Nephron (organoid): ENCODE results near the gene NAV1.
"Not testable (repeated sequence)": the region's sequence is repeated elsewhere in the genome, so short reads cannot be mapped to it uniquely, and the experiment has no call there.

Experiments
- H3K27ac Mint-ChIP-seq, 3 experiments: 2 replicates each; pipeline ENCODE4 v1.8.0; 2020; ENCODE audit warnings: mixed read lengths in 3 of 3, mild to moderate bottlenecking in 2 of 3, moderate library complexity in 1 of 3
- H3K27me3 Mint-ChIP-seq: 2 replicates; pipeline ENCODE4 v1.8.0; 2021; ENCODE audit warnings: low read depth, mild to moderate bottlenecking, moderate library complexity, mixed read lengths
- H3K36me3 Mint-ChIP-seq: 2 replicates; pipeline ENCODE4 v1.8.0; 2020; ENCODE audit warnings: low read depth, mixed read lengths
- H3K4me1 Mint-ChIP-seq: 2 replicates; pipeline ENCODE4 v1.8.0; 2020; ENCODE audit warnings: mixed read lengths
- H3K4me3 Mint-ChIP-seq, 3 experiments: 2 replicates each; pipeline ENCODE4 v1.8.0; 2020; ENCODE audit warnings: mild to moderate bottlenecking in 3 of 3, mixed read lengths in 3 of 3, moderate library complexity in 2 of 3
- H3K9me3 Mint-ChIP-seq: 2 replicates; pipeline ENCODE4 v1.8.0; 2020; ENCODE audit warnings: mixed read lengths
- TF ChIP-seq, protein P1 (sequence below), 3 experiments: fragments of 200-600 bp; sonication (generic); IDR thresholded peaks; one replicate each; pipeline ENCODE4 v1.5.0; 2021; ENCODE audit warnings: antibody characterized with exemption in 3 of 3; ENCODE audit not compliant: unreplicated experiment in 3 of 3

The NAV1 gene

DNA sequence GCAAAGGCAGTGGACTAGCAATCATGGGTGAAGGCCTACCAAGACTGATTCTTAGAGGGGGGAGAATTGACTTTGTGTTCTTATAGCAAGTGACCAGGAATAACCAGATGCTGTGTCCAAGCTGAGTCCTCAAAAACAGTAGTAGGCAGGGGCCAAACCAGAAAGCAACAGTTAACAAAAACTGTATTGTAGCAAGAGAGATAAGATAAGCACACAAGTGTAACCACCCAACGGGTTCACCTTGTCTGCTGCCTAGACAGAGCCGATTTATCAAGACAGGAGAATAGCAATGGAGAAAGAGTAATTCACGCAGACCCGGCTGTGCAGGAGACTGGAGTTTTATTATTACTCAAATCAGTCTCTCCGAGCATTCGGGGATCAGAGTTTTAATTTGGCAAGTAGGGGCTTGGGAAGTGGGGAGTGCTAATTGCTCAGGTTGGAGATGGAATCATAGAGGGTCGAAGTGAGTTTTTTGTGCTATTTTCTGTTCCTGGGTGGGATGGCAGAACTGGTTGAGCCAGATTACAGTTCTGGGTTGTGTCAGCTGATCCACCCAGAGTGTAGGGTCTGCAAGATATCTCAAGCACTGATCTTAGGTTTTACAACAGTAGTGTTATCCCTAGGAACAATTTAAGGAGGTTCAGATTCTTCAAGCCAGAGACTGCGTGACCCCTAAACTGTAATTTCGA, 23.7 kb upstream of the NAV1 start:
- no peaks in the 10 kb centered on the region for H3K36me3 Mint-ChIP-seq
- H3K4me3 Mint-ChIP-seq: no peak overlapping the region
- TF ChIP-seq, protein P1, sequence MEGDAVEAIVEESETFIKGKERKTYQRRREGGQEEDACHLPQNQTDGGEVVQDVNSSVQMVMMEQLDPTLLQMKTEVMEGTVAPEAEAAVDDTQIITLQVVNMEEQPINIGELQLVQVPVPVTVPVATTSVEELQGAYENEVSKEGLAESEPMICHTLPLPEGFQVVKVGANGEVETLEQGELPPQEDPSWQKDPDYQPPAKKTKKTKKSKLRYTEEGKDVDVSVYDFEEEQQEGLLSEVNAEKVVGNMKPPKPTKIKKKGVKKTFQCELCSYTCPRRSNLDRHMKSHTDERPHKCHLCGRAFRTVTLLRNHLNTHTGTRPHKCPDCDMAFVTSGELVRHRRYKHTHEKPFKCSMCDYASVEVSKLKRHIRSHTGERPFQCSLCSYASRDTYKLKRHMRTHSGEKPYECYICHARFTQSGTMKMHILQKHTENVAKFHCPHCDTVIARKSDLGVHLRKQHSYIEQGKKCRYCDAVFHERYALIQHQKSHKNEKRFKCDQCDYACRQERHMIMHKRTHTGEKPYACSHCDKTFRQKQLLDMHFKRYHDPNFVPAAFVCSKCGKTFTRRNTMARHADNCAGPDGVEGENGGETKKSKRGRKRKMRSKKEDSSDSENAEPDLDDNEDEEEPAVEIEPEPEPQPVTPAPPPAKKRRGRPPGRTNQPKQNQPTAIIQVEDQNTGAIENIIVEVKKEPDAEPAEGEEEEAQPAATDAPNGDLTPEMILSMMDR (IDR thresholded peaks at IDR 0.05; ENCODE audit: unreplicated experiment in 3 of 3): no peak

DNA sequence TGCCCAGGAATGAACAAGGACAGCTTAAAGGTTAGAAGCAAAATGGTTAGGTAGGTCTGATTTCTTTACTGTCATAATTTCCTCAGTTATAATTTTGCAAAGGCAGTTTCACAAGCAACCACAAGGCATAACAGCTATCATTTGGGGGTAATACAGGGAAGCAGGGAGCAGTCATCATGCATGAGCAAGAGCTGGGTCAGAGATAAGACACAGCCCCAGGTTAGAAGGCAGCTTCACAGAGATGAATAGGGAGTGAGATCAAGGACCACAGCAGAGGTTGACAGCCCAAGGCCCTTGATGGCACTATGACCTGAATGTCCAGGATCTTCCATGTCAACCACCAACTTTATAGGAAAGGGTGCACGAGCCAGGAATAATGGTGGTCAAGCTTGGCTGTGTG, 23.0 kb upstream of the NAV1 start:
- Mint-ChIP-seq H3K4me3 (no peak overlapping the region), H3K4me1 (peaks cover 30% of the 10 kb centered on the region), H3K27ac (peak overlapping the region in 1 of 3 experiments; percentile 39), H3K36me3 (no peaks in the 10 kb centered on the region), H3K27me3 (no peaks in the 10 kb centered on the region), H3K9me3 (no peaks in the 10 kb centered on the region)
- TF ChIP-seq, protein P1 (IDR thresholded peaks at IDR 0.05; ENCODE audit: unreplicated experiment in 3 of 3): no peak

More for the DNA sequence above, 23.7 kb upstream of the NAV1 start:
- no peaks in the 10 kb centered on the region for H3K9me3 Mint-ChIP-seq
- peaks cover 31% of the 10 kb centered on the region for H3K4me1 Mint-ChIP-seq
- H3K27ac Mint-ChIP-seq: peak overlapping the region in 1 of 3 experiments; percentile 74
- H3K27me3 Mint-ChIP-seq: peaks cover 2% of the 10 kb centered on the region

DNA sequence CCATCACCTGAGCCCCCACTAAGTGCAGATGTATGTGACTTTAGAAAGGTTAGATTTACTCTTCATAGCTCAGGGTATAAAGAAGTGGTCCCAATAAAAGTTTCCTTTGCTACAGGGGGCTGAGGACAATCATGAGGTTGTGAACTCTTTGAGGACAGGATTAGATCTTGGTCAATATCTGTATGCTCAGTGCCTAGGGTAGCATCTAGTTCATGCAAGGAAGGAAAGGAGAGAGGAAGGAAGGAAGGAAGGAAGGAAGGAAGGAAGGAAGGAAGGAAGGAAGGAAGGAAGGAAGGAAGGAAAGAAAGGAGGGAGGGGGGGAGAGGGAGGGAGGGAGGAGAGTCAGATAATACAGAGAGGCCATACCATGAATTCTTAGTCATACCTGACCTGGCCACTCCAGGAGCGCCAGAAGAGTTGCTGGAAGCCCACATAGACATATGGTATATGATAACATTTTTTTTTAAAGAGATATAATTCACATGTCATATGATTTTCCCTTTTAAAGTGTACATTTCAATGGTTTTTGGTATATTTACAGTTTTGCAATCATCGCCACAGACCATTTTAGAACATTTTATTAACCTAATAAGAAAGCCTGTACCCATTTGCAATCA, 22.3 kb upstream of the NAV1 start:
- H3K27ac Mint-ChIP-seq: peak overlapping the region in 1 of 3 experiments; percentile 17
- no peaks in the 10 kb centered on the region for H3K9me3 Mint-ChIP-seq
- no peak overlapping the region for H3K4me3 Mint-ChIP-seq
- H3K27me3 Mint-ChIP-seq: peaks cover under 1% of the 10 kb centered on the region
- TF ChIP-seq, protein P1 (IDR thresholded peaks at IDR 0.05; ENCODE audit: unreplicated experiment in 3 of 3): no peak
- peaks cover 26% of the 10 kb centered on the region for H3K4me1 Mint-ChIP-seq
- H3K36me3 Mint-ChIP-seq: no peaks in the 10 kb centered on the region

DNA sequence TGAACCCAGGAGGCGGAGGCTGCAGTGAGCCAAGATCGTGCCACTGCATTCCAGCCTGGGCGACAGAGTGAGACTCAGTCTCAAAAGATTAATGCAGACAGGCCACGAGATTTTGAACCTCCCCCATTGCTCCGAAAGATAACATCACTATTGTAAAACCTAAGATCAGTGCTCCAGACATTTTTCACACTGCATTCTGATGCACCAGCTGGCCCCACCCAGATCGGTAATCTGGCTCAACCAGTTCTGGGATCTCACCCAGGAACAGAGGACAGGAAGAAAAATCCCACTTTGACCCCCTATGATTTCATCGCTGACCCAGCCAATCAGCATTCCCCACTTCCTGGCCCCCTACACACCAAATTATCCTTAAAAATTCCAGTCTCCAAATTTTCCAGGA, 21.3 kb upstream of the NAV1 start:
- TF ChIP-seq, protein P1 (IDR thresholded peaks at IDR 0.05; ENCODE audit: unreplicated experiment in 3 of 3): no peak
- peaks cover 7% of the 10 kb centered on the region for H3K9me3 Mint-ChIP-seq
- peak overlapping the region in 1 of 3 experiments; percentile 68 for H3K27ac Mint-ChIP-seq
- no peak overlapping the region for H3K4me3 Mint-ChIP-seq
- H3K36me3 Mint-ChIP-seq: no peaks in the 10 kb centered on the region
- H3K27me3 Mint-ChIP-seq: peaks cover 8% of the 10 kb centered on the region
- peaks cover 18% of the 10 kb centered on the region for H3K4me1 Mint-ChIP-seq

DNA sequence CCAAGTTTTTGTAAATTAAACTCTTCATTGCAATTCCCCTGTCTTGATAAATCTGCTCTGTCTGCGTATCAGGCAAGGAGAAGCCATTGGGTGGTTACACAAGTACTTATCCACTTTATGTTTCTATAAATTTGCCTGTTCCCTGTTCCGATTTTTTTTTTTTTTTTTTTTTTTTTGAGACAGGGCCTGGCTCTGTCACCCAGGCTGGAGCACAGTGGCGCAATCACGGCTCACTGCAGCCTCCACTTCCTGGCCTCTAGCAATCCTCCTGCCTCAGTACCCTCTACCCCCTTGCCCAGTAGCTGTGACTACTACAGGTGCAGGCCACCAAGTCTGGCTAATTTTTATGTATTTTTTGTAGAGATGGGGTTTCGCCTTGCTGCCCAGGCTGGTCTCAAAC, 20.9 kb upstream of the NAV1 start:
- peaks cover 14% of the 10 kb centered on the region for H3K4me1 Mint-ChIP-seq
- H3K27ac Mint-ChIP-seq: peak overlapping the region in 1 of 3 experiments; percentile 68
- TF ChIP-seq, protein P1 (IDR thresholded peaks at IDR 0.05; ENCODE audit: unreplicated experiment in 3 of 3): no peak
- peaks cover 8% of the 10 kb centered on the region for H3K27me3 Mint-ChIP-seq
- no peaks in the 10 kb centered on the region for H3K36me3 Mint-ChIP-seq
- H3K4me3 Mint-ChIP-seq: no peak overlapping the region
- H3K9me3 Mint-ChIP-seq: peaks cover 7% of the 10 kb centered on the region

DNA sequence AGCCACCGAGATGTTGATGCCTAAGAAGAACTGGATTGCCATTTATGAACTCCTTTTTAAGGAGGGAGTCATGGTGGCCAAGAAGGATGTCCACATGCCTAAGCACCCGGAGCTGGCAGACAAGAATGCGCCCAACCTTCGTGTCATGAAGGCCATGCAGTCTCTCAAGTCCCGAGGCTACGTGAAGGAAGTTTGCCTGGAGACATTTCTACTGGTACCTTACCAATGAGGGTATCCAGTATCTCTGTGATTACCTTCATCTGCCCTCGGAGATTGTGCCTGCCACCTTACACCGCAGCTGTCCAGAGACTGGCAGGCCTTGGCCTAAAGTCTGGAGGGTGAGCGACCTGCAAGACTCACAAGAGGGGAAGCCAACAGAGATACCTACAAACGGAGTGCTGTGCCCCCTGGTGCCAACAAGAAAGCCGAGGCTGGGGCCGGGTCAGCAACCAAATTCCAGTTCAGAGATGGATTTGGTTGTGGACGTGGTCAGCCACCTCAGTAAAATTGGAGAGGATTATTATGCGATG, 18.8 kb upstream of the NAV1 start:
- H3K4me1 Mint-ChIP-seq: not testable (repeated sequence)
- peaks cover 17% of the 10 kb centered on the region for H3K9me3 Mint-ChIP-seq

More for the DNA sequence above, 18.8 kb upstream of the NAV1 start:
- not testable (repeated sequence) for H3K36me3 Mint-ChIP-seq, H3K4me3 Mint-ChIP-seq, H3K27ac Mint-ChIP-seq, H3K27me3 Mint-ChIP-seq
